WI38 (cell line): ENCODE data around the gene LDB2.

Experiments used
- H3K4me3 ChIP-seq: 2 replicates; pipeline ENCODE4 v1.5.1; 2011; ENCODE audit warnings: low read depth, mild to moderate bottlenecking, control low read depth, low read length
- CTCF ChIP-seq: IDR thresholded peaks from 2 replicates; pipeline ENCODE4 v1.5.1; 2012; ENCODE audit warnings: low read depth, mild to moderate bottlenecking, control low read depth, low read length

Gene LDB2

GRCh38 chr4:16488084-16488483 is 410.4 kb downstream of the LDB2 start:
- no peak for TF ChIP-seq CTCF
- H3K4me3 ChIP-seq: no peak overlapping the region

GRCh38 chr4:16484711-16485110 is 413.7 kb downstream of the LDB2 start:
- TF ChIP-seq CTCF: no peak
- H3K4me3 ChIP-seq: no peak overlapping the region

GRCh38 chr4:16483540-16483939 is 414.9 kb downstream of the LDB2 start:
- no peak for TF ChIP-seq CTCF
- no peak overlapping the region for H3K4me3 ChIP-seq

- TF ChIP-seq CTCF: no peak
- H3K4me3 ChIP-seq: no peak overlapping the region
Observed at GRCh38 chr4:16480011-16480410, 418.4 kb downstream of the LDB2 start.

GRCh38 chr4:16472537-16472936 is 425.9 kb downstream of the LDB2 start:
- TF ChIP-seq CTCF: no peak
- no peak overlapping the region for H3K4me3 ChIP-seq

GRCh38 chr4:16467061-16467460 is 431.4 kb downstream of the LDB2 start:
- H3K4me3 ChIP-seq: no peak overlapping the region
- no peak for TF ChIP-seq CTCF

GRCh38 chr4:16466581-16466980 is 431.9 kb downstream of the LDB2 start:
- H3K4me3 ChIP-seq: no peak overlapping the region
- TF ChIP-seq CTCF: no peak
